CD1c-positive myeloid dendritic cell (primary cell): Measurements from ENCODE around the gene FAM168B.

Experiments
- DNase-seq: peaks from one replicate; pipeline ENCODE4 v3.0.0-alpha.2; 2016; ENCODE audit errors: extremely low spot score

FAM168B gene

GRCh38 chr2:131022731-131023130 lies 70.5 kb downstream of the FAM168B start:
- no peak for DNase-seq

GRCh38 chr2:131016826-131017741 lies 76.2 kb downstream of the FAM168B start:
- no peak for DNase-seq

GRCh38 chr2:131015764-131016163 lies 77.5 kb downstream of the FAM168B start:
- DNase-seq: no peak

- DNase-seq: no peak
Measured at GRCh38 chr2:131014141-131014540, 79.1 kb downstream of the FAM168B start.

- no peak for DNase-seq
Measured at GRCh38 chr2:131011486-131011885, 81.8 kb downstream of the FAM168B start.

GRCh38 chr2:131010566-131010965 lies 82.7 kb downstream of the FAM168B start:
- DNase-seq: no peak

GRCh38 chr2:131009713-131010475 lies 83.4 kb downstream of the FAM168B start:
- DNase-seq: no peak

- no peak for DNase-seq
Measured at GRCh38 chr2:131008967-131009366, 84.3 kb downstream of the FAM168B start.

GRCh38 chr2:131006561-131006960 lies 86.7 kb downstream of the FAM168B start:
- DNase-seq: no peak

GRCh38 chr2:131005216-131005935 lies 87.9 kb downstream of the FAM168B start:
- DNase-seq: no peak

GRCh38 chr2:131004446-131005209 lies 88.6 kb downstream of the FAM168B start:
- no peak for DNase-seq

- no peak for DNase-seq
Measured at GRCh38 chr2:130998561-130998960, 94.7 kb downstream of the FAM168B start.
